Measurements from ENCODE around the gene SLC29A3. TPM values are rescaled to one million over a fixed set of nuclear protein-coding genes. Genes with fewer than 3 reads are reported as not detected.

The SLC29A3 gene
- total RNA-seq, 1 donor from 2014 or later: 11.6 TPM

DNA sequence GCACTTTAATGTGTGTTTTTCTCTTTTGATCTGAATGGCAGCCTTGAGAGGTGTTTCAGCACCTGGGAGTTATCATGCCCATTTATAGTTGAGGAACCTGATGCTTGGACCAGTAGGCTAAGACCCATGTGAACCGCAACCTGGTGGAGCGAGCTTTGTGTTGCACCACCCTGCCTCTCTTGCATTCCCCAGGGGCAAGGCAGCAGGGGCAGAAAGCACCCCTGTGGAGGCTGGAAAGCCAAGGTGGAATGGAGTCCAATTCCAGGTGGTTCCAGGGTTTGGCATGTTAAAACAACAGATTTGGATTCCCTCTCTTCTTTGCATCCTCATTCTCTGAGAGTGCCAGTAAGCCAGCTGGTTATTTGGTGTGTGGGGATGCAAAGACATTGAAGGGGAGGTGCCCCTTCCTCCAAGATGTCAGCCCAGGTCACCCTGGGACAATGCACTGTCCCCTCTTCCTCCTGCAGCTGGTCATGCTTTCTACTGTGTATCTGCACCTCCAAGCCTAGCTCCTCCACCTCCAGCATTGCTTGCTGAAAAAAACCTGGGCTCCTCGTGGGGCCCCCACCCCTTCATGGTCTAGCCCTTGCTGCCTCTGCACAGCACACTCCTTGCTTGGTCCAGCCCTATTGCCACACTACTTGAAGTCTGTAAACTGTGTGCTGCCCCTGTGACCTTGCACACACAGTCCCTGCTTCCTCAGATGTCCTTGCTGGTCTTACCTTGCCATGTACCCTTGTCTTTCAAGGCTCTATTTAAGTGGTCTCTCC is 72.0 kb downstream of the SLC29A3 start:
- DNase-seq (ENCODE audit: low spot score): no peak

DNA sequence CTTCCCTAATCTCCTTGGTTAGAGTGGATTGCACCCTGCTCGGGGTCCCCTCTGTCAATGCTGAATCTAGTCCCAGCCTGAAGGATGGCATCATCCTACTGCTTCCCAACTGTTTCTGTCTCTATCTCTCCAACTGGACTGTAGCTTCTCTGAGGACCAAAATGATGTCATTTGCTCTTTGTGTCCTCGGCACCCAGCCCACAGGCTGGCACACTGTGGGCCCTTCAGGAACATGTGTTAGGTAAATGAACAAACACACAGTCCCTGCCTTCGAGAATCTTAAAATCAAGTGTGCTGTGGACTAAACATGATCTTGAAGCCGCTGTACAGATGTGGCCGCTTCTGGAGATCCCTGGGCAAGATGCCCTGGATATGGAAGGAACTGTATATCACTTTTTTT is 72.6 kb downstream of the SLC29A3 start:
- no peak for DNase-seq (ENCODE audit: low spot score)

GRCh38 chr10:71392292-71392691 is 73.2 kb downstream of the SLC29A3 start:
- no peak for DNase-seq (ENCODE audit: low spot score)

DNA sequence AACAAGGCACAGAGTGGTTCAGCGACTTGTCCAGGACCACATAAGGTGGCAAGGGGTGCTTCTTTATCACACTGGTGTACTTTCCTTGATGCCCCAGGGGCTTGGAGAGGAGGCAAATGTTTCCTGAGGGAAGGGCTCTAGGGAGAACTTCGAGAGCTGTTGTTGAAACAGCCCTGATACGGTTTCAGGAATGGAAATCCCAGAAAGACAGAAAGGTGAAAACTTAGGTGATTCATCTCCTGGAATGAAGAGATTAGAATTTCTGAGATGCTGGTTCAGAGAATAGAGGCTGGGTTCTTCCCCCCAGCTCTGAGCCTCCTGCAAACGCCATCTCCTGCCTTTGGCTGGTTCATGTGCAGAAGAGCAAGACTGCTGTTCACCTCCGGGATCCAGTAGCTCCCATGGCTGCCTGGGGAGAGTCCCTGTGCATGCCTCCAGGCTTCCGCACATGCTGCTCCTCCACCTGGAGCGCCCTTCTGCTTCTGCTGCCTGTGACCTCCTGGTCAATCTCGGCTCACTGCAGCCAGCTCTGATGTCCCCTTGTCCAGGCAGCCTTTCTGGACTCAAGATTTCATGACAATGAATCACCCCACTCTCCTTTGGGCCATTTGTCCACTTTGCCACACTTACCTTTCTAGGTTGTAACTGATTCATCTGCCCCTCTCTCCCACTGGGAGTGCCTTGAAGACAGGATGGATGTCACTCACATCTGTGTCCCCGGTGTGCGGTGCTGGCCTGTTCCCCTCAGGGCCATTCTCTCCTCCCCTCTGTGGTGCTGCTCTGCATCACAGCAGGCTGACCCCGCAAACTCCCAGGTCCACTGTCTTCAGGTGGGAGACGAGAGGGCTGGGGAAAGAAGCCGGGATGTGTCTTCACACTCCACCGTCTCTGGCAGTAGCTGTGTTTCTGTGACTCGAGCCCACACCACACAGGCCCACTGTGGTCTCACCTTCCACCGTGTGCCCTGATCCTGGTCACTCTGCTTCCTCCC is 74.0 kb downstream of the SLC29A3 start:
- no peak for DNase-seq (ENCODE audit: low spot score)

DNA sequence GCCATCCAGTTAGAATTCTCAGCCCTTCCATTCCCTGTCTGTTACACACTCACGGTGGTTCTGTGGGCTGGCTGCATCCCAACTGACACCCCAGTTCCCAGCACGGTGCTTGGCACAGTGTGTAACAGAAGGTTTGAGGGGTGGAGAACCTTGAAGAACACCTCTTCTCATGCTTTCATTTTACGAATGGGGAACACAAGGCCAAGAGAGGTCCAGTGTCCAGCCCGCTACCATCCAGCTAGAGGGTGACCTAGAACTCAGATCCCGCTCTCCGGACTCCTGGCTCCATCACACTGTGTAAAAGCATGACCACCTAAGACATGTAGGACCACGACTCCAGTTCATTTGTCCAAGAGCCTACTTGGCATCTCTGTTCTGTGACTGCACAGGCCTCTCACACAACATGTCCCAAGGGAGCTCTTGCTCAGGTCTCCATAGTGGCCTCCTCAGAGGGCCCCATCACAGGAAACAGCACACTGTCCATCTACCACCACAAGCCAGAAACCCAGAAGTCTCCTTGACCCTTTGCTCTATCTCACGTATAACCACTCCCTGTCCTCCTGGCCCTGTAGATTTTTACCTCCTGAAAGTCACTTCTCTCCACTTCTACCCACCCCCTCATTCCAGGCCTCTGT is 74.9 kb downstream of the SLC29A3 start:
- DNase-seq (ENCODE audit: low spot score): no peak

GRCh38 chr10:71394926-71395562 is 76.0 kb downstream of the SLC29A3 start:
- no peak for DNase-seq (ENCODE audit: low spot score)

DNA sequence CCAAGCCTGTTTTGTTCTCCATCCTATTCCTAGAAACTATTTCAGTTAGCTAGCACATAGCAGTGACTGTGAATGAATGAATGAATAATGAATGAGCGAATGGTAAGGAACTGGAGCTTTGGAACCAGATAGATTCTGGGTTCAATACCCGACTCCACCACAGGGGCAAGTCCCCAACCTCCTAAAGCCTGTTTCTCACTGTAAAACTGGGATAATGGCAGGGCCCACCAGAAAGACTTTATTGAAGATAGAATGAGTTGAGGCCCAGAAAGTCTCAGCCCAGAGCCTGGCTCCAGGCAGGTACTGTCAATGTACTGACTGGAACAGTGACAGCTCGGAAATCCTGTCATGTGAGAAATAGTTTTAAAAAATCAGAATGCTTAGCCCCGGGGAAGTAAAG is 76.6 kb downstream of the SLC29A3 start:
- no peak for DNase-seq (ENCODE audit: low spot score)

DNA sequence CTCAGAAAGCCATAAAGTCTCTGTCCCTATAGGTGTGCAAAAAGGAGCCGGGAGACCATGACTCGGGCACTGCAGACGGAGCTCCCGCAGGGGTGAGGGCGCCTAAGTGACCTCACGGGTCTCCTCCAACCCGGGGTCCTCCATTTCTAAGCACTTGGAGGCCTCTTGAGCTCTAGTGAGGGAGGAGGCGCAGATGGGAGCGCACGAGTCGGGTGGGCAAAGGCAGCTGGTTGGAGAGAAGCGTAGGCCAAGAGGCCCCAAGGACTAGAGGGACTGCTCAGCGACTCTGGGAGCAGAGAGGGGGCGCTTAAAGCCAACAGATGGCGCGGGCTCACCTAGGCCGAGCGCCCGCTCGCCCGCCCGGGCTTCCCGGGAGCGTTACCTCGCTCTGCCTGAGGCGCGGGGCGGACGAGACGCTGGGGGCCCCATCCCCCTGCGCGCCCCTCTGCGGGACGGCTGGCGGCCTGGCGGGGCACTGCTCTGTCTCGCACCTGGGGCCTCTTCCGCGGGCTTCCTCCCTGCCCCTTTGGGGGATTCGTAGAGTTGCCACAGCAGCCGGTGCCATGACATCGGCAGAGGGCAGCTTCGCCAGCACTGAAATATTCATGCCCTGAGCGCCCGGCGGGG is 77.1 kb downstream of the SLC29A3 start:
- peak; percentile 63 for DNase-seq (ENCODE audit: low spot score)

DNA sequence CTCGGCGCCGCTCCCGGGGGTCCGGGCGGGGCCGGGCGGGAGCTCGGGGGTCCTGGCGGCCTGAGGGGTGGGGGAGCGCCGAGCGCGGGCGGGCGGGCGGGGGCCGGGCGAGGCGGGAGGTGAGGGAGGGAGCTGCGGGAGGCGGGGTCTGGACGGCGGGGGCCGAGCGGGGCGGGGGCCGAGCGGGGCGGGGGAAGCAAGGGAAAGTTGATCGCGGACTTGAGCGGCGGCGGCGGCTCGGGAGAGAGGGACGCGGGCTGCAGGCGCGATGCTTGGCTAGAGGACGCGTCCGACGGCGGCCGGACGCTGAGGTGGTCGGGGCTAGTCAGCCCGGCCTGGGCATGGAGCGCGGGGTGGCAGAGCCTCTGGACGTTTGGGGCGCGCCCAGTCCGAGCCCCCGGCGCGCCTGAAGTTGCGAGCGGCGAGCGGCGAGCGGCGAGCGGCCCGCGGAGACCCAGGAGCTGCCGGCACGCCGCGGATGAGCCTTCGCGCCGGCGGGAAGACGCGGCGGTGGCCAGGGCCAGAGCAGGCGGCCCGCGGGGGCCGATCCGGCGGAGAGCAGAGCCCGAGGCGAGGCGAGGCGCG is 77.7 kb downstream of the SLC29A3 start, which contains the start of gene CDH23:
Gene CDH23 (plus strand): TSS at position 210 of the 585 bp plus-strand sequence. CDS start 42,912 bp downstream, outside the sequence.
- DNase-seq (ENCODE audit: low spot score): no peak

DNA sequence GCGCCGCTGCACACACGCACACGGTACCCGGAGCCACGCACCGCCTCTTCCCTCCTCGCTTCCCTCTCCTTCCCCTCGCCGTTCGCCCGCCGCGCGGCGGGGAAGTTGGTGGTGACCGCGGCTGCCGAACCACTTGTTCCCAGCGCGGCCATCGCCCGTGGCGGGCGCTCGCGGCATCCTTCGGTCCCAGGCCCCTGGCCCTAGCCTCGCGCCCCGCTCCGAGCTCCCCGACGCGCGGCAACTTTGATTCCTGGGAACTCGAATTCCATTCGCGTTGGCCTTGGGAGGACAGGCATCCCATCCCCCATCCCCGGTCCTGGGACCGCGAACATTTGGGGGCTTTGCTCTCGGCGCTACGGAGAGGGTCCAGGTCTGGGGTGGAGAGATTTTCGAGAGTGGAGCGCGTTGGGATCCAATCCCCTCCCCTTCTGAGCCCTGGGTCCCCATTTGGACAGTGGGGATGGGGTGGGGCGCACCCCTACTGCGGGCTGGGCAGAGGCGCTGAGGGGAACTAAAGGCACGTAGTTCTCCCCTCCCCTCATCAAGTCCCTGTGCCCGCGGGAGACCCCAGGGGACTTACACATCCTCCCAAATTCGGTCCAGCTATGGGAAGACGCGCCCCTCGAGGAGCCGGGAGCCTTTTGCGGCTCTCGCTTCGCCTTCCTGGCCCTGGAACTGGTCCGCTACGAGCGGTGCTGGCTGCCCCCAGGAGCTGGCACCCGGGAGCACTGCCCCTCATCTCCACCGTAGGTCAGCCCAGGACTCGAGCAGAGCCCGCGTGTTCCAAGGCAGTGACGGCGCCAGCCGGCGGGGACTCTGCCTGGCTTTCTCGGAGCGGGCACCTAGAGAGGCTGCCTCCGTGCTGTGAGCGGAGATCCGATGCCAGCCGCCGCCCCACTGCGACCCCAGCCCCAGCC is 78.5 kb downstream of the SLC29A3 start:
- no peak for DNase-seq (ENCODE audit: low spot score)

- no peak for DNase-seq (ENCODE audit: low spot score)
Measured at GRCh38 chr10:71398976-71399375, 79.9 kb downstream of the SLC29A3 start.

DNA sequence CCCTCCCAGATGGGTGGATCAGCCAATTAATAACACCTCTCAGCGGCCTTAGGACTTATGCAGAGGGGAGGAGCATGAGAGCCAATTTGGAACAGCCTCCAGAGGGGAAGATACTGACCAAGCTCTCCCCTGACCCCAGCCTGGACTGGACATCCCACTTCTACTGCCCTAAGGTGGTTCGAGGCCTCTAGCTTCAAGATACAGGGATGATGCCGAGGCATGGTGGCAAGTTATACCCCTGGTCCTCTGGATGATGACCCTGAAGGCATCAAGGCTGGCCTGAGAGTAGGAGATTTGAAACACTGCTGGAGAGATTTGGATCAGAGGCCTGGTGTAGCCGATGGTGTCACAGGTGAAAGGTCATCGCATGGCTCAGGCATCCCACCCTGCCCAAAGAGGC is 80.9 kb downstream of the SLC29A3 start:
- no peak for DNase-seq (ENCODE audit: low spot score)

- DNase-seq (ENCODE audit: low spot score): no peak
Measured at GRCh38 chr10:71401056-71401455, 82.0 kb downstream of the SLC29A3 start.

GRCh38 chr10:71402005-71402404 is 82.9 kb downstream of the SLC29A3 start:
- no peak for DNase-seq (ENCODE audit: low spot score)

- DNase-seq (ENCODE audit: low spot score): no peak
Measured at GRCh38 chr10:71404503-71405295, 85.6 kb downstream of the SLC29A3 start.

GRCh38 chr10:71406878-71407277 is 87.8 kb downstream of the SLC29A3 start:
- no peak for DNase-seq (ENCODE audit: low spot score)

DNA sequence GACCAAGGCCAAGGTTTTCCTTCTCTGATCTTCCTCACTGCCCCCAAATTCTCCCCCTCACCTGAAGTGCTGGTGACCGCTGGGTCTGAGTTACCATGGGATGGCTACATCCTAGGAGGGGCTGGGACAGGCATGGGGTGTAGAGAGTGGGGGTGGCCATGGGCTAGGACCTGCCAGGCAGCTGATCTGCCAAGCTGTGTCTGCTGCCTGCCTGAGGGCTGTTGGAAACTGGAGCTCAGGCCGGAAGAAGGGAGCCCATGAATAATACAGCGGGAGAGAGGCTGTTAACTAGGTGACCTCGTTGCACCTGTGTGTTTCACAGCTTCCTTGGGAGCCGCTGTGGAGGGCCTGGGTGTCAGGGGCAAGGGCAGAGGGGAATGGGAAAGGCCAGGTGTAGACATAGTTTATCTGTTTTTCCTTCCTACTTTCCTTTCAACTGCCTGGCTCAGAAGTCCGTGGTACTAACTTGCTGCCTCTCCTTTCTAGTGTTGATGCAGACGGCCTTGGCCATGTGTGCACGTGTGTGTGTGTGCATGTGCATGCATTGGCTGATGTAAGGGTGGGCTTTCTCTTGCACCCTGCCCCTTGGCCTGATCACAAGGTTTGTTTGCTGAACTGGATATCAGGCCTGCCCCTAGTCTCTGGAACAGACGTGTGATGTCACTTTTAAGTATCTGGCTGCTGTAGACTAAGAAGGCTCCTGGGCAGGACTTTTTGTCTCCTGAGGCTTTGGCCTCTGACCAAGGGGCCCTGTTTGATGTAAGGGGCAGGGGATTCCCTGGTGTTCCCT is 89.6 kb downstream of the SLC29A3 start:
- DNase-seq (ENCODE audit: low spot score): no peak

DNA sequence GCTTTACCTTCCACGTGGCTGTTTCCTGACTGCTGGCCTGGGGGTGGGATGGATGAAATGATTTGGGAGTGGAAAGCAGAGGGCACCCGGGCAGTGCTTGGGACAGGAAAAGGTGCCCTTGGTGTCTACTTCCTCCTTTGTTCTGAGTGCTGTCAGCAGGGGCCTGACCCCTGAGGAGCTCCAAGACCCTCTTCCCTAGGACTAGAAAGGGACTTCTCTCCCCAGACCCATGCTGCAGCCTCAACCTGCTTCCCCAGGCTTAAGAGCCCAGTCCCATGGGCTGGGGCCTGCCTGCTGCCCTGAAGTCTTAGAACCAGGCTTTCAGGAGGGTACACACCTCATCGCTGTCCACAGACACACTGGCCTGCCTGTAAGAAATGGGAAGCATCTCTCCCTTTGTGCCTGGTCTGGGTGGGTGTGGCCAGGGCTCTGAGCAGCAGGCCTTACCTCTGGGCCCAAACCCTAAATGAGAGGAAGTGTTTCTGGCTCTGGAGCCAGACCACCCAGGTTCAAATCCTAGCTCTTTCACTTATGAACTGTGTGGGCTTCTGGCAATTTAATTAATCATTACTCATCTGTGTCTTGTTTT is 90.6 kb downstream of the SLC29A3 start:
- DNase-seq (ENCODE audit: low spot score): no peak
